ENCODE results near the gene CTNNA2.

CTNNA2 gene

DNA sequence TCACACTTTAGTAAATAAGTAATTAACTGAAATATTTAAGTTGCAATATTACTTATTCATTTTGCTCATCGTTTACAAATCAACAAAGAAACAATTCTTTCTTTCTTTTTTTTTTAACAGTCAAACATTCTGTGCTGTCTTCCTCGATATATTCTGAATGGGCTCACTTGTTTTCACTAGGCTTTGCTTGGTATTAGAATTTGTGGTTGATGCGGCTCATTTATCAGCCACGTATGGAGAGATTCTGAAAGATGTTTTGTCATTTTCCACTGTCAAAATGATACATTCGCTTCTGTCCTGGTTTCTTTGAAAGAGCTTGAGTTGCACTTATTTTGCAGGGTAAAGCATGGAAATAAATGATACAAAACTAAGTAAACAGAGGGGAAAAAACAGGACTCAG is 468.0 kb downstream of the CTNNA2 start:
- DNase-seq (ENCODE audit: extremely low spot score) = no peak
- ChIA-PET CTCF (no interaction called here), POLR2A (no interaction called here)
- TF ChIP-seq, protein P1, sequence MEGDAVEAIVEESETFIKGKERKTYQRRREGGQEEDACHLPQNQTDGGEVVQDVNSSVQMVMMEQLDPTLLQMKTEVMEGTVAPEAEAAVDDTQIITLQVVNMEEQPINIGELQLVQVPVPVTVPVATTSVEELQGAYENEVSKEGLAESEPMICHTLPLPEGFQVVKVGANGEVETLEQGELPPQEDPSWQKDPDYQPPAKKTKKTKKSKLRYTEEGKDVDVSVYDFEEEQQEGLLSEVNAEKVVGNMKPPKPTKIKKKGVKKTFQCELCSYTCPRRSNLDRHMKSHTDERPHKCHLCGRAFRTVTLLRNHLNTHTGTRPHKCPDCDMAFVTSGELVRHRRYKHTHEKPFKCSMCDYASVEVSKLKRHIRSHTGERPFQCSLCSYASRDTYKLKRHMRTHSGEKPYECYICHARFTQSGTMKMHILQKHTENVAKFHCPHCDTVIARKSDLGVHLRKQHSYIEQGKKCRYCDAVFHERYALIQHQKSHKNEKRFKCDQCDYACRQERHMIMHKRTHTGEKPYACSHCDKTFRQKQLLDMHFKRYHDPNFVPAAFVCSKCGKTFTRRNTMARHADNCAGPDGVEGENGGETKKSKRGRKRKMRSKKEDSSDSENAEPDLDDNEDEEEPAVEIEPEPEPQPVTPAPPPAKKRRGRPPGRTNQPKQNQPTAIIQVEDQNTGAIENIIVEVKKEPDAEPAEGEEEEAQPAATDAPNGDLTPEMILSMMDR (IDR thresholded peaks at IDR 0.05; ENCODE audit: control extremely low read depth, extremely low read depth, low read depth, missing control alignments) = no peak

DNA sequence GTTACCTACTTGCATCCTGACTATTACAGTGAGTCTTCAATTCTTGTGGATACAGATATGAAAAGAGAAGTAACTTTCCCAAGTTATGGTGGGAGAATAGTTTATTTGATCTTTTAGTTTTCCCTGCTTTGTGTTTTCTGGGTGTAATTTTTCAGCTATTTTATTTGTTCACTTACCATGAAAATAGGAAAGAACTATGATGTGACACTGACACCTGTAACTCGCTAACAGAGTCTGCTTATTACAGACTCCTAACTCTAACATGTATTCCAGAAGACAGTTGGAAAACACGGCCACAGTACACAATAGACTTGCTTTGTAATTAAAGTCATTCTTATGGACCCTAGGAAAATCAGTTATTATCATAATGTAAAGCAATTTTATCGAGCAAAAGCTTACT is 468.5 kb downstream of the CTNNA2 start:
- TF ChIP-seq, protein P1 (IDR thresholded peaks at IDR 0.05; ENCODE audit: control extremely low read depth, extremely low read depth, low read depth, missing control alignments) = no peak
- CTCF ChIA-PET = no interaction called here
- POLR2A ChIA-PET = no interaction called here
- DNase-seq (ENCODE audit: extremely low spot score) = no peak

DNA sequence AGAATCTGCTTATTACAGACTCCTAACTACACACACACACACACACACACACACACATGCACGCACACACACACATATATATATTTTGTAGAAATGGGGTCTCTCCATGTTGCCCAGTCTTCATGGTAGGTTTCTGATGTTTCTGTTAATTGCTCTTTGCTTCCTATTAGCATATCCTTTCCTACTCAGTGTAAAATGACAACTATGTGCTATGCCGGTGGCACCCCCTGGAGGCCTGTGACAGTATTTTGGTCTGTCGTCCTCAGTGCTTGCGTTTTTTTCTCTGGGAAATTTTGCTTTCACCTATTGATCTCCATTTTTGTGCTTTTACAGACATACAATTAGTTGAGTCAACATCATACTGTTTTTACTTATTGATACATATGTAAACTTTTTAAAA is 469.6 kb downstream of the CTNNA2 start:
- ChIA-PET POLR2A (no interaction called here), CTCF (no interaction called here)
- no peak for DNase-seq (ENCODE audit: extremely low spot score)
- TF ChIP-seq, protein P1 (IDR thresholded peaks at IDR 0.05; ENCODE audit: control extremely low read depth, extremely low read depth, low read depth, missing control alignments) = peak; percentile 13

DNA sequence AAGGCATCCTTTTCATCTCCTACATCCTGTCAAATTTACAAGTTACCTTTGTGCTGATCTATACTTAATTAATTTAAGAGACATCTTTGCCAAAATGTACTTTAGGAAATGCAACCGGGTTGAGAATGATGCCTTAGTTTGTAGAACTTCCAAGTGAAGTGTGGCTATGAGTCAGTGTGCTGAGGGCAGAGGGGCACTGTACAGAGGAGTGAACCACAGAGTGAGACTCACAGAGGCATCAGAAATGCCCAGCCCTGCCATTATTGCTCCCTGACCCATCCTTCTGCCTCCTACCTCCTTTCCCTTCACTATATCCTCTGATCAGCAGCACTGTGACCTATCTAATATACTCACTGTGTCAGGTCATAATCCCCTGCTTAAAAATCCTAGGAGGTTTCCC is 471.6 kb downstream of the CTNNA2 start:
- DNase-seq (ENCODE audit: extremely low spot score) = no peak
- CTCF ChIA-PET = no interaction called here
- POLR2A ChIA-PET = no interaction called here
- TF ChIP-seq, protein P1 (IDR thresholded peaks at IDR 0.05; ENCODE audit: control extremely low read depth, extremely low read depth, low read depth, missing control alignments) = no peak

DNA sequence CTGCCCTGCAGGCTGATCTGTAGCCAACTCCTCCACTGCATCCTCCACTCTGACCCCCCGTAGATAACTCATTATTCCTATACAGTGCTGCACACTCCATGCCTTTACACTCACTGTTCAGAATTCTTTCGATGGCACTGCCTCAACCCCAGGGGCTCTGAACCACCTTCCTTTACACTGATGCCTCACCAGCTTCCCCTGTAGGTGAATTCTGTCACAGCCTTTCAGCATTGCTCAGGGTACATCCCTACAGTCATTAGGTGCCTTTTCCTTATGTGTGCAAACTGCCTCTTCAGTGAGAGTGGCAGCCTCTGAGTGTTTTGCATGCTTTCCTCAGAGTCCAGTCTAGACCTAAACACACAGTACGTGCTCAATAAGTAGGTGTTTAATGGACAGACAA is 472.3 kb downstream of the CTNNA2 start:
- DNase-seq (ENCODE audit: extremely low spot score) = no peak
- TF ChIP-seq, protein P1 (IDR thresholded peaks at IDR 0.05; ENCODE audit: control extremely low read depth, extremely low read depth, low read depth, missing control alignments) = no peak
- CTCF ChIA-PET = no interaction called here
- POLR2A ChIA-PET = no interaction called here

DNA sequence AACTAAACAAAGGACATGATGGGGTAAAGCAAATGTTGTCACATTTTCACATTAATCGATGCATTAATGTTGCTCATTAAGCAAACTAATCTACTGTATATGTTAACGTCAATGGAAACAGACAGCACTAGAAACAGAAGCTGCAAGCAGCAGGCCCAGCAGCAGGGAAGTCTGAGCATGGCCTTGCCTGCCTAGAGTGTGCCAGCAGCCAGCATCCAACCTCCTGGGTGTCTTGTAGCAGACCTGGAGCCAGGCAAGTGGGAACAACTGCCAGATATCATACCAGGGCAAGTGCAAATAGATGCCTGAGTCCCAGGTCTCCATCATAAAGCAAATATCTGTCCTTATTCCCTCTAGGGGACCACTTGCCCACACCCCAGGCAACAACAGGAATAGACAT is 472.7 kb downstream of the CTNNA2 start:
- POLR2A ChIA-PET = no interaction called here
- TF ChIP-seq, protein P1 (IDR thresholded peaks at IDR 0.05; ENCODE audit: control extremely low read depth, extremely low read depth, low read depth, missing control alignments) = no peak
- CTCF ChIA-PET = no interaction called here
- DNase-seq (ENCODE audit: extremely low spot score) = no peak

DNA sequence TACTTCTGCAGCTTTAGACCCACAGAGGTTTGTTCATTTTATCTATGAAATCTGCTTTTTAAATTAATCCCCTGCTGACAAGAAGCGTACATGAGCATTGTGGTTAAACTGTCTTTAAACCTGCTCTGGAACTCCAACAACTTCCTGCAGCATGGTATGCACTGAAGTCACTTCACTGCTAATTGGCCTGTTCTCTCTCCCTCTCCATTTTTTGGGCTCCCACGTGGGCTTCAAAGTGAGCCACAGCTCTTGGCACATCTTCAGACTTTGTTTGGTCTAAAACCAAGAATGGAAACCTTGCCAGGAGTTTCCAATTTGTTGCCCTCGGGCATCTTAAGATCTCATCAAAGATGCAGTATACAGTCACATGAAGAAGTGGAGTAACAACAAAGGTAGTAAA is 480.3 kb downstream of the CTNNA2 start:
- DNase-seq (ENCODE audit: extremely low spot score) = no peak
- TF ChIP-seq, protein P1 (IDR thresholded peaks at IDR 0.05; ENCODE audit: control extremely low read depth, extremely low read depth, low read depth, missing control alignments) = no peak
- ChIA-PET POLR2A (no interaction called here), CTCF (no interaction called here)
